ENCODE measurements around the gene ABHD2.

DNA sequence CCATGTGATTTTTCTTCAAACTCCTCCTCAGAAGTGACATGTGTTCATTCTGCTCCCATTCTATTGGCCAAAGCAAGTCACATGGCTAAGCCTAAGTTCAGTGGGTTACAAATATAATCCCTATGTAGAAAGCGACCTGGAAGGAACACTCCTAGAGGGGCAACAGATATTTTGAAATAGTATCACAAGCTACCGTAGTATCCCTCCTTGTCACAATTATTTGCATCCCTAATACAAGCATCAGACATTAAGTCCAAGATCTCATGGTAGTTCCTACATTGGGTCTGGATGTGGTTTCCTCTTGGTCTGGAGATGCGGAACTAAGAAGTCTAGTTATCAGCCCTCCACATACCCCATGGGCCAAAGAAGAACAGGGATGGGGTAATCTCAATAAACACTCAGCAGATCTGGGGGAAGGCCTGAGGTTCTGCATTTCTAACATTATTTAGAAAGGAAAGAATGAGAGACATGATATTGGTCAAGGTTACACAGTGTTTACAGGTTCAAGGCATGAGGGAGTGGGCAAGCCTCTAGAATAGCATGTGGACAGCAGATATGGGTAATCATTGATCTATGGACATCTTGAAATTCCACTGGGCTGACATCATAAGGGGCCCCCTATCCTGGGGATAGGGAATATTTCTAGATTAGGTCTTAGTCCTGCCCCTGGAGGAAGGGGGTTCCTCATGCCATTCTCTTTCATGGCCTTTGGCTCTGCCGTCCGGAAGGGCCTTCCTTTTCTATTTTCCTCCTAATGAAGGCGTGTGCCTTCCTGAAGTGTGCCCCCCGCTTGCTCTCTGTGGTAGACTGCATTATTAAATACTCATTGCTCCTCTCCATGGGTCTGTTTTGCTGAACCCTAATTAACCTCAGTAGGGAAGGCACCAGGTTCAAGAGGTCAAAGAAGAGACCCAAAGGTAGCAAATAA, 17.8 kb upstream of the ABHD2 start:
- TF ChIP-seq HDGF (IDR thresholded peaks at IDR 0.05; ENCODE audit: borderline replicate concordance) (no peak), TARDBP (IDR thresholded peaks at IDR 0.05) (no peak), SUZ12 (IDR thresholded peaks at IDR 0.05) (no peak), FOXM1 (IDR thresholded peaks at IDR 0.05; ENCODE audit: borderline replicate concordance) (no peak), LEF1 (IDR thresholded peaks at IDR 0.05; ENCODE audit: borderline replicate concordance) (no peak), ZNF384 (IDR thresholded peaks at IDR 0.05) (no peak), ELF4 (IDR thresholded peaks at IDR 0.05) (no peak), L3MBTL2 (conservative IDR thresholded peaks at IDR 0.05) (no peak), SP1 (IDR thresholded peaks at IDR 0.05) (no peak), BHLHE40 (IDR thresholded peaks at IDR 0.05; ENCODE audit: borderline replicate concordance) (no peak), FOXK2 (IDR thresholded peaks at IDR 0.05) (no peak)
- TF ChIP-seq, protein P1, sequence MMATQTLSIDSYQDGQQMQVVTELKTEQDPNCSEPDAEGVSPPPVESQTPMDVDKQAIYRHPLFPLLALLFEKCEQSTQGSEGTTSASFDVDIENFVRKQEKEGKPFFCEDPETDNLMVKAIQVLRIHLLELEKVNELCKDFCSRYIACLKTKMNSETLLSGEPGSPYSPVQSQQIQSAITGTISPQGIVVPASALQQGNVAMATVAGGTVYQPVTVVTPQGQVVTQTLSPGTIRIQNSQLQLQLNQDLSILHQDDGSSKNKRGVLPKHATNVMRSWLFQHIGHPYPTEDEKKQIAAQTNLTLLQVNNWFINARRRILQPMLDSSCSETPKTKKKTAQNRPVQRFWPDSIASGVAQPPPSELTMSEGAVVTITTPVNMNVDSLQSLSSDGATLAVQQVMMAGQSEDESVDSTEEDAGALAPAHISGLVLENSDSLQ (IDR thresholded peaks at IDR 0.05), result no peak
